Suprapubic skin (tissue), 4 donors: Measurements from ENCODE around the gene AMTN.

Source experiments
- EP300 ChIP-seq: sonication (generic); formaldehyde crosslinking; IDR thresholded peaks from one replicate; pipeline ENCODE4 v1.6.1; 2017; ENCODE audit warnings: antibody characterized with exemption
- POLR2A ChIP-seq, 2 donors: fragments of 450-650 bp; IDR thresholded peaks; one replicate each; pipeline ENCODE4 v1.6.1; 2017; ENCODE audit warnings: antibody characterized with exemption in 2 of 2, mild to moderate bottlenecking in 2 of 2, moderate library complexity in 2 of 2
- POLR2AphosphoS5 ChIP-seq, 3 donors: sonication (generic); formaldehyde crosslinking; IDR thresholded peaks; one replicate each; pipeline ENCODE4 v1.6.1; 2017; ENCODE audit warnings: antibody characterized with exemption in 3 of 3
- TF ChIP-seq, protein P1 (sequence below), 2 donors: fragments of 200-600 bp in 1 of 2; fragments of 450-650 bp in 1 of 2; sonication (generic) in 1 of 2; IDR thresholded peaks; one replicate each; pipeline ENCODE4 v1.5.1; 2016 to 2019; ENCODE audit warnings: antibody characterized with exemption in 2 of 2, mild to moderate bottlenecking in 1 of 2, moderate library complexity in 1 of 2

DNA sequence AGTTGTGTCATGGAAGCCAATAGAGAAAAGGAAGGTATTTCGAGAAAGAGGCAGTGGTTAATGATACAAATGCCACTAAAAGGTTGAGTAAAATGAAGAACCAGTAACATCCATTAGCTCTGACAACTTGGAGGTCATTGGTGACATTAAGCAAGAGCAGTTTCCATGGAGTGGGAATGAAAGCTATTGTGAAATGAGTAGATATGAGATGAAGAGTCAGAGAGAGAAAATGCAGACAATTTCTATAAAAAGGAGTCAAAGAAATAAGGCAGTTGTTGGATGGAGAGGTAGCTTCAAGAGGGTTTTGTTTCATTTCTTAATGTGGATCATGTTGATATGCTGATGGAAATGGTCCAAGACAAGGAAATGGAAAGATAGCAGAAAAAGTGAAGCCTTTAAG, 9.6 kb upstream of the AMTN start:
- TF ChIP-seq, protein P1, sequence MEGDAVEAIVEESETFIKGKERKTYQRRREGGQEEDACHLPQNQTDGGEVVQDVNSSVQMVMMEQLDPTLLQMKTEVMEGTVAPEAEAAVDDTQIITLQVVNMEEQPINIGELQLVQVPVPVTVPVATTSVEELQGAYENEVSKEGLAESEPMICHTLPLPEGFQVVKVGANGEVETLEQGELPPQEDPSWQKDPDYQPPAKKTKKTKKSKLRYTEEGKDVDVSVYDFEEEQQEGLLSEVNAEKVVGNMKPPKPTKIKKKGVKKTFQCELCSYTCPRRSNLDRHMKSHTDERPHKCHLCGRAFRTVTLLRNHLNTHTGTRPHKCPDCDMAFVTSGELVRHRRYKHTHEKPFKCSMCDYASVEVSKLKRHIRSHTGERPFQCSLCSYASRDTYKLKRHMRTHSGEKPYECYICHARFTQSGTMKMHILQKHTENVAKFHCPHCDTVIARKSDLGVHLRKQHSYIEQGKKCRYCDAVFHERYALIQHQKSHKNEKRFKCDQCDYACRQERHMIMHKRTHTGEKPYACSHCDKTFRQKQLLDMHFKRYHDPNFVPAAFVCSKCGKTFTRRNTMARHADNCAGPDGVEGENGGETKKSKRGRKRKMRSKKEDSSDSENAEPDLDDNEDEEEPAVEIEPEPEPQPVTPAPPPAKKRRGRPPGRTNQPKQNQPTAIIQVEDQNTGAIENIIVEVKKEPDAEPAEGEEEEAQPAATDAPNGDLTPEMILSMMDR (IDR thresholded peaks at IDR 0.05), result no peak
- TF ChIP-seq POLR2A (IDR thresholded peaks at IDR 0.05), result no peak
- no peak for TF ChIP-seq EP300
- no peak for TF ChIP-seq POLR2AphosphoS5 (IDR thresholded peaks at IDR 0.05)
